RWPE2 (cell line): Measurements from ENCODE around the gene C19orf25.

Source experiments
- ATAC-seq: fragments of 200-7000 bp; cut with Tn5 transposase; 3 replicates; pipeline ENCODE4 v1.9.1; 2021; ENCODE audit warnings: low read depth
- DNase-seq: peaks from one replicate; pipeline ENCODE4 v3.0.0-alpha.2; 2020; ENCODE audit warnings: low spot score
- H3K27ac ChIP-seq: fragments of 450-650 bp; 2 replicates; pipeline ENCODE4 v1.5.1; 2017; ENCODE audit warnings: mild to moderate bottlenecking; ENCODE audit not compliant: poor library complexity, severe bottlenecking
- H3K27me3 ChIP-seq: fragments of 250-450 bp; sonication (Bioruptor Pico); 2 replicates; pipeline ENCODE4 v1.5.1; 2021; ENCODE audit warnings: mild to moderate bottlenecking, moderate library complexity; ENCODE audit not compliant: insufficient read depth, poor library complexity, severe bottlenecking
- H3K36me3 ChIP-seq: fragments of 250-450 bp; sonication (Bioruptor Pico); 2 replicates; pipeline ENCODE4 v1.5.1; 2020; ENCODE audit warnings: low read depth, mild to moderate bottlenecking, moderate library complexity
- H3K4me1 ChIP-seq: fragments of 250-450 bp; sonication (Bioruptor Pico); 2 replicates; pipeline ENCODE4 v1.5.1; 2021; ENCODE audit warnings: mild to moderate bottlenecking, moderate library complexity; ENCODE audit not compliant: insufficient read depth, poor library complexity, severe bottlenecking
- H3K4me3 ChIP-seq: fragments of 250-450 bp; sonication (Bioruptor Pico); 2 replicates; pipeline ENCODE4 v1.5.1; 2021; ENCODE audit warnings: mild to moderate bottlenecking, moderate library complexity; ENCODE audit not compliant: severe bottlenecking
- H3K9me3 ChIP-seq: fragments of 250-450 bp; sonication (Bioruptor Pico); 2 replicates; pipeline ENCODE4 v1.5.1; 2021; ENCODE audit warnings: mild to moderate bottlenecking, moderate library complexity; ENCODE audit not compliant: severe bottlenecking
- TF ChIP-seq, protein P1 (sequence below): fragments of 450-650 bp; IDR thresholded peaks from one replicate; pipeline ENCODE4 v1.5.1; 2017; ENCODE audit warnings: mild to moderate bottlenecking, moderate library complexity; ENCODE audit not compliant: poor library complexity, severe bottlenecking

The C19orf25 gene

DNA sequence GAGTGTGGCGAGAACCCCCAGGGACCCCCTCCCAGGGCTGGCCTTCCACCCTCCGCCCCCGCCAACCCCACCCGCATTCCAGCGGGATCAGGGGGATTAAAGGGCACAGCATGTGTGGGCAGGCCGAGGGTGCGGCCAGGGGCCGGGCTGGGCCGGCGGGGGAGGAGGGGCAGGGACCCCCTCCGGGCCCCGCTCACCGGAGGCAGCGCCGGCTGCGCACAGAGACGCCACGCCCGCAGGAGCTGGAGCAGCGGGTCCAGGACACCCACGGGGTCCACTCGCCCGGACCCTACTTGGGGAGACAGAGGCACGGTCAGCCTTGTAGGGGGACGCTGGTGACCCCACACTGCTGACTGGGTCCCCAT is 31.4 kb upstream of the C19orf25 start:
- H3K4me1 ChIP-seq: peaks cover 4% of the 10 kb centered on the region
- H3K27me3 ChIP-seq: no peaks in the 10 kb centered on the region
- peaks cover 2% of the 10 kb centered on the region for H3K9me3 ChIP-seq
- H3K36me3 ChIP-seq: no peaks in the 10 kb centered on the region
- no peak overlapping the region for H3K4me3 ChIP-seq
- no peak for ATAC-seq
- no peak for DNase-seq
- TF ChIP-seq, protein P1, sequence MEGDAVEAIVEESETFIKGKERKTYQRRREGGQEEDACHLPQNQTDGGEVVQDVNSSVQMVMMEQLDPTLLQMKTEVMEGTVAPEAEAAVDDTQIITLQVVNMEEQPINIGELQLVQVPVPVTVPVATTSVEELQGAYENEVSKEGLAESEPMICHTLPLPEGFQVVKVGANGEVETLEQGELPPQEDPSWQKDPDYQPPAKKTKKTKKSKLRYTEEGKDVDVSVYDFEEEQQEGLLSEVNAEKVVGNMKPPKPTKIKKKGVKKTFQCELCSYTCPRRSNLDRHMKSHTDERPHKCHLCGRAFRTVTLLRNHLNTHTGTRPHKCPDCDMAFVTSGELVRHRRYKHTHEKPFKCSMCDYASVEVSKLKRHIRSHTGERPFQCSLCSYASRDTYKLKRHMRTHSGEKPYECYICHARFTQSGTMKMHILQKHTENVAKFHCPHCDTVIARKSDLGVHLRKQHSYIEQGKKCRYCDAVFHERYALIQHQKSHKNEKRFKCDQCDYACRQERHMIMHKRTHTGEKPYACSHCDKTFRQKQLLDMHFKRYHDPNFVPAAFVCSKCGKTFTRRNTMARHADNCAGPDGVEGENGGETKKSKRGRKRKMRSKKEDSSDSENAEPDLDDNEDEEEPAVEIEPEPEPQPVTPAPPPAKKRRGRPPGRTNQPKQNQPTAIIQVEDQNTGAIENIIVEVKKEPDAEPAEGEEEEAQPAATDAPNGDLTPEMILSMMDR: no peak
- peak overlapping the region; percentile 19 for H3K27ac ChIP-seq

DNA sequence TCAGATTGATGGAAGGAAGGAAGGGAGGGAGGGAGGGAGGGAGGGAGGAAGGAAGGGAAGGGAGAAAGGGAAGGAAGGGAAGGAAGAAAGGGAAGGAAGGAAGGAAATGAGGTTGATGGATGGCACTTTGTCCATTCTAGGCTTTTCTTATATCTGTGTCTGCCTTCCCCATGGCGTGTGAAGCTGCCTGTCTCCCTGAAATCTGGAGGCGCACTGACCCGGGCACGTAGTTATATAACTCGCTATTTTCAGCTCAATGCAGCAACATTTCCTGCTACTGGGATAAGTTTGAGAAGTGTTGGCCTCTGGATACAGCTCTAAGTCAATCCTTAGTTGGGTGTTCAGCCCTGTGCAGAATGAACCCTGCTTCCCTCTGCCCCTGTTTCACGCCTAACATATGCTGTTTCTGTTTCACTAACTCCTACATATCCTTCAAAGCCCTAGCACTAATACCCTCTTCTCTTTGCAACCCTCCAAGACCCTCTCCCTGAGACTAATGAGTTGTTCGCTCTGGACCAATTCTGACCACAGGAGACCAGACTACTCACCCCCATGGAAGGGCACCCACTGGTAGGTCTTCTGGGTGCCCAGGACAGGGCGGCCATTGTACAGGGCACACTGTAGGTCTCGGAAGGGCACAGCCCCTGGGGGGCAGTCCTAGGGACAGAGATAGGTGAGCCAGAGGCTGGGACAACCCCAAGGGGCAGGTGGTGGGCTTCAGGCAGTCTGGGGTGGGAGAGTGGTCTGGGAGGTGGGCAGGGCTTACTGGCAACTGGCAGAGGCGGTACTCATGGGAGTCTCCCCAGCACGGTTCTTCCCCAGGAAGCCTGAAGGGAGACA is 30.8 kb upstream of the C19orf25 start:
- Histone ChIP-seq H3K27me3 (no peaks in the 10 kb centered on the region), H3K27ac (peak overlapping the region; percentile 19), H3K4me3 (no peak overlapping the region), H3K9me3 (peaks cover 2% of the 10 kb centered on the region), H3K4me1 (peaks cover 4% of the 10 kb centered on the region), H3K36me3 (no peaks in the 10 kb centered on the region)
- ATAC-seq (no peak), DNase-seq (no peak)
- TF ChIP-seq, protein P1: no peak

DNA sequence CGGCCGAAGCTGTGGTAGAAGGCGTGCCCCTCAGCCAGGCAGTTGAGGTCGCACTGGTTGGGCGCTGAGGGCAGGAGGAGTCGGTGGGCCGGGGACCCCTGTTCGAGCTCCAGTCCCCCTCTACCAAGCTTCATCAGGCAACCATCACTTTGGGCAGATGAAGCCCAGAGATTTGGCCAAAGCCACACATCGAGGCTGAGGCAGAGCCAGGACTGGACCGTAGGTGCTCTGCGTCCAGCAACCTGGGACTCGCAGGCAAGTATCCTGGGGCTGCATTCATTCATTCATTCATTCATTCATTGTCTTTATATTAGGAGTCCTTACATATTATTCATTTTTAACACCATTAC is 29.5 kb upstream of the C19orf25 start:
- TF ChIP-seq, protein P1: no peak
- no peak for ATAC-seq
- H3K9me3 ChIP-seq: peaks cover 2% of the 10 kb centered on the region
- no peak for DNase-seq
- peaks cover 4% of the 10 kb centered on the region for H3K4me1 ChIP-seq
- H3K27ac ChIP-seq: peak overlapping the region; percentile 38
- no peak overlapping the region for H3K4me3 ChIP-seq
- H3K27me3 ChIP-seq: no peaks in the 10 kb centered on the region
- H3K36me3 ChIP-seq: no peaks in the 10 kb centered on the region

DNA sequence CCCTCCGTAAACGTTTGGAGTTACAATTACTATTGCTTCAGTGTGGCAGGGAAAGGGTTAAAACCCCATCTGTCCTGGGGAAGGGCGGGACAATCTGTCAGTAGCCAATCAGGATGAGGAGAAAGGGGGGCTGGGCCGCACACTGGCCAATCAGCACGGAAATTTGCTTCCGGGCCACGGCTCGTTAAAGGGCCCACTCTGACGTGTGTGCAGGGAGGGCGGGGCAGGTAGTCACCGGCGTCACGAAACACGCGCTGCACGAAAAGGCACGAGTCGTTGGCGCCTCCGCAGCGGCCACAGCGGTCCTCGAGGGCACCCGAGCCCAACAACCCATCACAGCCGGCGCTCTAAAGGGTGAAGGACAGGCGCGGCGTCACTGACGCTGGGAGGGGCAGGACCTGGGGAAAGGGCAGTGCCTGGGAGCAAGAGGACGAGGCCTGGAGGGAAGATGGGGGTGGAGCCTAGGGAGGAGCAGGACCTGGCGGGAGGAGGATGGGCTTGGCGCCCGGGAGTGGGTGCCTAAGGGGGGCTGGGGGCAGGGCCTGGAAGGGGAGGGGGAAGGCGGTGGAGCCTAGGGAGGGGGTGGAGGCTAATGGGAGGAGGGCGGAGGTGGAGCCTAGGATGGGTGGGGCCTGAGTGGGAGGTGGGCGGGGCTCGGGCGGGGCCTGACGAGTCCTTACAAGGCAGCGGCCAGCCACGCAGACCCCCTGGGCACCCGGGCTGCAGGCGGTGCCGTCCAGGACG is 28.9 kb upstream of the C19orf25 start:
- peak overlapping the region; percentile 19 for H3K4me3 ChIP-seq
- H3K27me3 ChIP-seq: no peaks in the 10 kb centered on the region
- no peaks in the 10 kb centered on the region for H3K36me3 ChIP-seq
- peaks cover 2% of the 10 kb centered on the region for H3K9me3 ChIP-seq
- ATAC-seq (peak; percentile 76), DNase-seq (peak; percentile 91)
- H3K4me1 ChIP-seq: peaks cover 4% of the 10 kb centered on the region
- TF ChIP-seq, protein P1: no peak
- H3K27ac ChIP-seq: peak overlapping the region; percentile 38
